HG02642 (cell line): ENCODE measurements around the gene PRDM11.

Source experiments
- ATAC-seq: cut with Tn5 transposase; IDR thresholded peaks from one replicate; pipeline ENCODE4 v1.9.1; 2021; ENCODE audit warnings: mild to moderate bottlenecking; ENCODE audit not compliant: unreplicated experiment, poor library complexity

Gene PRDM11

GRCh38 chr11:45171550-45171949 lies 25.1 kb downstream of the PRDM11 start:
- no peak for ATAC-seq

- no peak for ATAC-seq
Observed at GRCh38 chr11:45173064-45173463, 26.6 kb downstream of the PRDM11 start.

GRCh38 chr11:45174168-45174835 lies 27.9 kb downstream of the PRDM11 start:
- no peak for ATAC-seq

GRCh38 chr11:45174963-45175362 lies 28.5 kb downstream of the PRDM11 start:
- ATAC-seq, result no peak

GRCh38 chr11:45176996-45177395 lies 30.6 kb downstream of the PRDM11 start:
- ATAC-seq, result no peak

- no peak for ATAC-seq
Observed at GRCh38 chr11:45178223-45178622, 31.8 kb downstream of the PRDM11 start.

- ATAC-seq, result no peak
Observed at GRCh38 chr11:45178890-45179671, 32.6 kb downstream of the PRDM11 start.

- no peak for ATAC-seq
Observed at GRCh38 chr11:45179686-45180178, 33.3 kb downstream of the PRDM11 start.

- ATAC-seq, result no peak
Observed at GRCh38 chr11:45180179-45180847, 33.9 kb downstream of the PRDM11 start.

- ATAC-seq, result no peak
Observed at GRCh38 chr11:45180848-45181192, 34.4 kb downstream of the PRDM11 start.

GRCh38 chr11:45181193-45181888 lies 34.9 kb downstream of the PRDM11 start:
- no peak for ATAC-seq

- no peak for ATAC-seq
Observed at GRCh38 chr11:45181889-45182550, 35.6 kb downstream of the PRDM11 start.

GRCh38 chr11:45182902-45183301 lies 36.5 kb downstream of the PRDM11 start:
- no peak for ATAC-seq

GRCh38 chr11:45184640-45185039 lies 38.2 kb downstream of the PRDM11 start:
- ATAC-seq, result no peak

GRCh38 chr11:45185228-45185729 lies 38.8 kb downstream of the PRDM11 start:
- ATAC-seq, result no peak

- ATAC-seq, result no peak
Observed at GRCh38 chr11:45187375-45187774, 40.9 kb downstream of the PRDM11 start.

- ATAC-seq, result no peak
Observed at GRCh38 chr11:45188127-45188526, 41.7 kb downstream of the PRDM11 start.

- no peak for ATAC-seq
Observed at GRCh38 chr11:45189230-45189629, 42.8 kb downstream of the PRDM11 start.

GRCh38 chr11:45193695-45194094 lies 47.3 kb downstream of the PRDM11 start:
- ATAC-seq, result no peak

GRCh38 chr11:45204761-45205160 lies 58.3 kb downstream of the PRDM11 start:
- ATAC-seq, result no peak
